ENCODE measurements around the gene NRXN3. TPM values are rescaled to one million over a fixed set of nuclear protein-coding genes. Genes with fewer than 3 reads are reported as not detected.

The NRXN3 gene
- total and polyA plus RNA-seq, 2 experiments from 2014 or later, result 0.08 to 0.11 TPM

DNA sequence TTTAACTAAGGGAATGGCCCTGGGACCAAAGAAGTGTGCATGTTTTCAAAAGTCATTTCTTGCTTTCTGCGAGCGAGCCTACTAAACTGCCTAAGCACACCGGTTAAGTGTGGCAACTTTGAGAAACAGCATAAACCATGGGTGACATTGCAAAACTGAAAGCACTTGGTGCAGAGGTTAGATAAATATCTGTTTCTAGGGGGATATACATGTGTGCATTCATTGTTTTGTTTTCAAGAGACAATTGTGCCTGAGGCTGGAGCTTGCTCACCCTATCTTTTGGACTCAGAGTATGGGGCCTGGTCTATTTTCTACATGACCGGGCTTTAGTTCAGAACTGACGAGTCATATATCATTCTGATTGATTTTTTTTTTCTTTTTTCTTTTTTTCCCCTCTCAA lies 923.4 kb downstream of the NRXN3 start:
- no peak overlapping the region for H2AFZ ChIP-seq
- H3K4me1 ChIP-seq (ENCODE audit: insufficient read depth), result no peaks in the 10 kb centered on the region
- H3K27me3 ChIP-seq (replicated peaks; ENCODE audit: insufficient read depth), result no peaks in the 10 kb centered on the region; the same call in 1 of the 2 replicates
- no peaks in the 10 kb centered on the region for H3K36me3 ChIP-seq (ENCODE audit: low read depth)
- H3K4me3 ChIP-seq, result no peak overlapping the region
- no peaks in the 10 kb centered on the region for H4K20me1 ChIP-seq (ENCODE audit: insufficient read depth)
- in situ Hi-C loops (cut with MboI), result no loop called here
- no peak for TF ChIP-seq EZH2 (IDR thresholded peaks at IDR 0.05; ENCODE audit: insufficient read depth, poor library complexity, severe bottlenecking)
- no peak for TF ChIP-seq EZH2phosphoT487 (IDR thresholded peaks at IDR 0.05; ENCODE audit: insufficient read depth, low read depth)
- H3K4me2 ChIP-seq (ENCODE audit: unreplicated experiment), result no peak overlapping the region
- WGBS, 2 experiments (ENCODE audit: low coverage in 1 of 2, low lambda C conversion rate in 2 of 2, missing lambda C conversion rate in 2 of 2), result 51 to 59% methylated on average over 5 of the region's 5 CpGs
- no peaks in the 10 kb centered on the region for H3K9me3 ChIP-seq (ENCODE audit: low read depth)
- H3K9ac ChIP-seq, result no peak overlapping the region
- H3K27ac ChIP-seq, result no peak overlapping the region
- no peaks in the 10 kb centered on the region for H3K9me2 ChIP-seq (ENCODE audit: insufficient read depth)
- H3F3A ChIP-seq (ENCODE audit: insufficient read depth), result no peaks in the 10 kb centered on the region
- DNase-seq, result no peak
- H3K79me2 ChIP-seq (ENCODE audit: insufficient read depth), result no peaks in the 10 kb centered on the region

DNA sequence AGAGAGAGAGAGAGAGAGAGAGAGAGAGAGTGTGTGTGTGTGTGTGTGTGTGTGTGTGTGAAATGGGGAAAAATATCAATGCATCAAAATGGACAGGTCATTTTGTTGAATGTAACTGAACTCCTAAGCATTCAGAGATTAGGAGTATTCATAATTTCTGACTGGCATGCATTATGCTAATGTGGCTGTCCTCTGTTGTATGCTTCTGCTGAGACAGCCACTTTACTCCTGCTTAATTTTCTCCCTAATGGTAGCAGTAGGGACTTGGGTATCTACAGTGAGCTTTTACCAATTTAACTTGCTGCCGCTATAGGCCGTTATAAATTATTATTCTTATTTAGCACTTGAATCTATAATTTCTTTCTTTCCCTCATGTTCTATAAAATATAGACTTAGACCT lies 924.8 kb downstream of the NRXN3 start:
- TF ChIP-seq EZH2phosphoT487 (IDR thresholded peaks at IDR 0.05; ENCODE audit: insufficient read depth, low read depth) (no peak), EZH2 (IDR thresholded peaks at IDR 0.05; ENCODE audit: insufficient read depth, poor library complexity, severe bottlenecking) (no peak)
- Histone ChIP-seq H2AFZ (no peak overlapping the region), H3K79me2 (ENCODE audit: insufficient read depth) (no peaks in the 10 kb centered on the region), H3K4me3 (no peak overlapping the region), H3K9ac (no peak overlapping the region), H3K4me2 (ENCODE audit: unreplicated experiment) (no peak overlapping the region), H3K27me3 (replicated peaks; ENCODE audit: insufficient read depth) (no peaks in the 10 kb centered on the region; the same call in 1 of the 2 replicates), H3K9me2 (ENCODE audit: insufficient read depth) (no peaks in the 10 kb centered on the region), H3K4me1 (ENCODE audit: insufficient read depth) (no peaks in the 10 kb centered on the region), H4K20me1 (ENCODE audit: insufficient read depth) (no peaks in the 10 kb centered on the region), H3K27ac (no peak overlapping the region), H3K9me3 (ENCODE audit: low read depth) (no peaks in the 10 kb centered on the region), H3F3A (ENCODE audit: insufficient read depth) (no peaks in the 10 kb centered on the region), H3K36me3 (ENCODE audit: low read depth) (no peaks in the 10 kb centered on the region)
- in situ Hi-C loops (cut with MboI), result no loop called here
- no peak for DNase-seq
- 56 to 77% methylated on average over 2 of the region's 2 CpGs for WGBS, 2 experiments (ENCODE audit: low coverage in 1 of 2, low lambda C conversion rate in 2 of 2, missing lambda C conversion rate in 2 of 2)

- Histone ChIP-seq H2AFZ (no peak overlapping the region), H3K27ac (no peak overlapping the region), H3K27me3 (replicated peaks; ENCODE audit: insufficient read depth) (no peaks in the 10 kb centered on the region), H3K9me3 (ENCODE audit: low read depth) (no peaks in the 10 kb centered on the region), H3K9ac (no peak overlapping the region), H3K79me2 (ENCODE audit: insufficient read depth) (no peaks in the 10 kb centered on the region), H4K20me1 (ENCODE audit: insufficient read depth) (no peaks in the 10 kb centered on the region), H3K9me2 (ENCODE audit: insufficient read depth) (no peaks in the 10 kb centered on the region), H3F3A (ENCODE audit: insufficient read depth) (no peaks in the 10 kb centered on the region), H3K4me1 (ENCODE audit: insufficient read depth) (no peaks in the 10 kb centered on the region), H3K4me3 (no peak overlapping the region), H3K4me2 (ENCODE audit: unreplicated experiment) (no peak overlapping the region), H3K36me3 (ENCODE audit: low read depth) (no peaks in the 10 kb centered on the region)
- 0 to 2% methylated on average over 1 of the region's 1 CpG for WGBS, 2 experiments (ENCODE audit: low coverage in 1 of 2, low lambda C conversion rate in 2 of 2, missing lambda C conversion rate in 2 of 2)
- no peak for DNase-seq
- in situ Hi-C loops (cut with MboI), result no loop called here
- TF ChIP-seq EZH2 (IDR thresholded peaks at IDR 0.05; ENCODE audit: insufficient read depth, poor library complexity, severe bottlenecking) (no peak), EZH2phosphoT487 (IDR thresholded peaks at IDR 0.05; ENCODE audit: insufficient read depth, low read depth) (no peak)
These were observed 926.6 kb downstream of the NRXN3 start for GRCh38 chr14:79096811-79097210.

GRCh38 chr14:79098324-79098723 lies 928.2 kb downstream of the NRXN3 start:
- Histone ChIP-seq H3K4me3 (no peak overlapping the region), H3K4me1 (ENCODE audit: insufficient read depth) (no peaks in the 10 kb centered on the region), H3K9me2 (ENCODE audit: insufficient read depth) (no peaks in the 10 kb centered on the region), H3K9ac (no peak overlapping the region), H3K36me3 (ENCODE audit: low read depth) (no peaks in the 10 kb centered on the region), H3F3A (ENCODE audit: insufficient read depth) (no peaks in the 10 kb centered on the region), H3K4me2 (ENCODE audit: unreplicated experiment) (no peak overlapping the region), H3K9me3 (ENCODE audit: low read depth) (no peaks in the 10 kb centered on the region), H4K20me1 (ENCODE audit: insufficient read depth) (no peaks in the 10 kb centered on the region), H3K79me2 (ENCODE audit: insufficient read depth) (no peaks in the 10 kb centered on the region), H3K27ac (no peak overlapping the region), H3K27me3 (replicated peaks; ENCODE audit: insufficient read depth) (no peaks in the 10 kb centered on the region), H2AFZ (no peak overlapping the region)
- DNase-seq, result no peak
- TF ChIP-seq EZH2 (IDR thresholded peaks at IDR 0.05; ENCODE audit: insufficient read depth, poor library complexity, severe bottlenecking), result no peak
- 18 to 34% methylated on average over 3 of the region's 3 CpGs for WGBS, 2 experiments (ENCODE audit: low coverage in 1 of 2, low lambda C conversion rate in 2 of 2, missing lambda C conversion rate in 2 of 2)
- in situ Hi-C loops (cut with MboI), result no loop called here

GRCh38 chr14:79100578-79100977 lies 930.4 kb downstream of the NRXN3 start:
- Histone ChIP-seq H3K9ac (no peak overlapping the region), H4K20me1 (ENCODE audit: insufficient read depth) (no peaks in the 10 kb centered on the region), H3K4me3 (no peak overlapping the region), H3K27ac (no peak overlapping the region), H3K9me2 (ENCODE audit: insufficient read depth) (no peaks in the 10 kb centered on the region), H3K79me2 (ENCODE audit: insufficient read depth) (no peaks in the 10 kb centered on the region), H3K27me3 (replicated peaks; ENCODE audit: insufficient read depth) (no peaks in the 10 kb centered on the region), H2AFZ (no peak overlapping the region), H3K4me2 (ENCODE audit: unreplicated experiment) (no peak overlapping the region), H3K9me3 (ENCODE audit: low read depth) (no peaks in the 10 kb centered on the region), H3K36me3 (ENCODE audit: low read depth) (no peaks in the 10 kb centered on the region), H3K4me1 (ENCODE audit: insufficient read depth) (no peaks in the 10 kb centered on the region), H3F3A (ENCODE audit: insufficient read depth) (no peaks in the 10 kb centered on the region)
- TF ChIP-seq EZH2phosphoT487 (IDR thresholded peaks at IDR 0.05; ENCODE audit: insufficient read depth, low read depth) (no peak), EZH2 (IDR thresholded peaks at IDR 0.05; ENCODE audit: insufficient read depth, poor library complexity, severe bottlenecking) (no peak)
- in situ Hi-C loops (cut with MboI), result no loop called here
- DNase-seq, result no peak
- 22 to 37% methylated on average over 1 of the region's 1 CpG for WGBS, 2 experiments (ENCODE audit: low coverage in 1 of 2, low lambda C conversion rate in 2 of 2, missing lambda C conversion rate in 2 of 2)
